AG04450 (cell line): Measurements from ENCODE around the gene LGR6. TPM values are rescaled to one million over a fixed set of nuclear protein-coding genes. Genes with fewer than 3 reads are reported as not detected.

Source experiments
- CTCF ChIA-PET: fragments of 300-600, 350-600 bp; formaldehyde crosslinking; extraction: SDS; loops from one replicate; lab custom pipeline; 2022; ENCODE audit warnings: antibody characterized with exemption, inconsistent platforms; lab: Charles Lee
- POLR2A ChIA-PET: fragments of 350-600 bp; formaldehyde crosslinking; extraction: SDS; loops from one replicate; lab custom pipeline; 2021; ENCODE audit warnings: antibody characterized with exemption, inconsistent platforms; lab: Yijun Ruan, JAX
- DNase-seq: peaks from one replicate; pipeline ENCODE4 v3.0.0-alpha.2; 2011; ENCODE audit warnings: low read depth, low spot score
- H3K27ac ChIP-seq: one replicate; pipeline ENCODE4 v1.5.1; 2012; ENCODE audit warnings: low read depth, low read length, control low read depth
- H3K27me3 ChIP-seq: one replicate; pipeline ENCODE4 v1.6.0; 2012; ENCODE audit warnings: low read length; ENCODE audit not compliant: control insufficient read depth, insufficient read depth
- H3K4me3 ChIP-seq: 2 replicates; pipeline ENCODE4 v1.5.1; 2011; ENCODE audit warnings: mild to moderate bottlenecking, low read depth, low read length, control low read depth
- H3K9me3 ChIP-seq: 2 replicates; pipeline ENCODE4 v1.5.1; 2012; ENCODE audit warnings: low read length; ENCODE audit not compliant: control insufficient read depth, insufficient read depth
- polyA plus RNA-seq: library from polyadenylated mRNA; depleted of rRNA; stranded (reverse); fragments of >200 nt; gene quantifications from 2 replicates; pipeline ENCODE4 v1.2.3, GENCODE V29; 2011
- TF ChIP-seq, protein P1 (sequence below): IDR thresholded peaks from 2 replicates; pipeline ENCODE4 v1.5.1; 2011; ENCODE audit warnings: low read depth, low read length, control low read depth, inconsistent platforms

The LGR6 gene
- polyA plus RNA-seq, 1 experiment: not detected

DNA sequence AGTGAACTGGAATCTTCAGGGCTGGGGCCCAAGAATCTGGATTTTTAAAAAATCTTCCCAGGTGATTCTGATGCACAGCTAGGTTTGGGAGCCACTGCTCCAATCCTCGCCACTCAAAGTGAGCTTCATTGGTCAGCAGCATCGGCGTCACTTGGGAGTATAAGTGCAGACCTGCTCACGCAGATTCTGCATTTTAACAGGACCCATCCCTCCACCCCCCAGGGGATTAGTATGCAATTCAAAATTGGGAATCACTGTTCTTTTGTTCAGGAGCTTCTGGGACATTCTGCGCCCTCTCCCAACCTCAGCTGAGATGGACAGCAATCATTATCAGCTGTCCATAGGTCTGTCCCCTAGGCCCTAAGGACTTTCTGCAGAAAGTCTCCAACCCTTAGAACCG lies 53.5 kb downstream of the LGR6 start:
- Histone ChIP-seq H3K27ac (no peak overlapping the region), H3K9me3 (no peaks in the 10 kb centered on the region), H3K4me3 (no peak overlapping the region), H3K27me3 (peaks cover 48% of the 10 kb centered on the region)
- DNase-seq: no peak
- TF ChIP-seq, protein P1, sequence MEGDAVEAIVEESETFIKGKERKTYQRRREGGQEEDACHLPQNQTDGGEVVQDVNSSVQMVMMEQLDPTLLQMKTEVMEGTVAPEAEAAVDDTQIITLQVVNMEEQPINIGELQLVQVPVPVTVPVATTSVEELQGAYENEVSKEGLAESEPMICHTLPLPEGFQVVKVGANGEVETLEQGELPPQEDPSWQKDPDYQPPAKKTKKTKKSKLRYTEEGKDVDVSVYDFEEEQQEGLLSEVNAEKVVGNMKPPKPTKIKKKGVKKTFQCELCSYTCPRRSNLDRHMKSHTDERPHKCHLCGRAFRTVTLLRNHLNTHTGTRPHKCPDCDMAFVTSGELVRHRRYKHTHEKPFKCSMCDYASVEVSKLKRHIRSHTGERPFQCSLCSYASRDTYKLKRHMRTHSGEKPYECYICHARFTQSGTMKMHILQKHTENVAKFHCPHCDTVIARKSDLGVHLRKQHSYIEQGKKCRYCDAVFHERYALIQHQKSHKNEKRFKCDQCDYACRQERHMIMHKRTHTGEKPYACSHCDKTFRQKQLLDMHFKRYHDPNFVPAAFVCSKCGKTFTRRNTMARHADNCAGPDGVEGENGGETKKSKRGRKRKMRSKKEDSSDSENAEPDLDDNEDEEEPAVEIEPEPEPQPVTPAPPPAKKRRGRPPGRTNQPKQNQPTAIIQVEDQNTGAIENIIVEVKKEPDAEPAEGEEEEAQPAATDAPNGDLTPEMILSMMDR: no peak
- CTCF ChIA-PET: interaction anchor here (1.1 kb wide), 1 partner anchor 10 kb away, joined by 3 read pairs; no protein-coding TSS in a partner anchor
- POLR2A ChIA-PET: no interaction called here

DNA sequence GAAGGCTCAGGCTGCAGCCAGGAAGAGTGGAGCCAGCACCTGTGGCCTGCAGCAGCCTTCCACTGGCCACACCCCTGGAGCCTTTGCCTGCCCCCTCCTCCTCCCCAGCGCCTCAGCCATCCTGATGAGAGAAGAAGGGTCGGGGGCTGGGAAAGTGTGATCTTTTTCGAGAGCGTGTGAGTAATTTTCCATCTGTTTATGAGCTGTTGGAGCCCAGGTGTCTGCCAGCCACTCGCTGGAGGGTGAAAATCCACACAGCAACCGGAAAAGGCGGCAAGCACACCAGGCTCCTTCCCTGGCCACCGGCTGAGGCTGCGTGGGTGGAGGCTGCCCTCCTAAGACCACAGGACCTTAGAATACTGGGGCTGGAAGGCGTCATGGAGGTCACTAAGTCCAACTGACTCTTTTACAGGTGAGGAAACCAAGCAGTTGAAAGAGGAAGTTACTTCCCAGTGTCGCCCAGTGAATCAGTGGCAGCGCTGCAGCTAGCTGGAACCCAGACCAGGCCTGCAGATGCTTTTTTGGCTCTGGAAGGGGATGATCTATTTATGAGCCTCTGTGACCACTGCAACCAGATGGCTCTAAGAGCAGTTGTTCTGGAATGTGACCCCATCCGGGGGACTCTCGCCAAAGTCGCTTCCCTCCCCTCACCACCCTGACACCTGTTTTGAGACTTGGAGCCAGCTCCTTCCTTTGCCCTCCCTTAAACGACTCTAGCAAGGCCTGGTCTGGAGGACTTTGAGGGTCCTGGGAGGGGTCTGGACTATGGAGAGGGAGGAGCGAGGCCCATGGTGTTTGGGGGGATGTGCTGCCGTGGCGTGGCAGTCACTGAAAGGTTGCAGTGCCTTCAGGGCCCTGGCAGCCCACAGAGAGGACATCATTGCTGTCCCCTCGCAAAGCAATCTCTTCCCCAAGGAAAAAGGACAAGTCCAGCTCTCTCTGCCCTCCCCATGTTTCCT lies 54.5 kb downstream of the LGR6 start:
- H3K9me3 ChIP-seq: no peaks in the 10 kb centered on the region
- ChIA-PET CTCF (interaction anchor here (0.6 kb wide), 2 partner anchors 11 to 59 kb away, joined by 3 to 4 read pairs; no protein-coding TSS in a partner anchor), POLR2A (no interaction called here)
- TF ChIP-seq, protein P1: no peak
- no peak for DNase-seq
- H3K4me3 ChIP-seq: no peak overlapping the region
- H3K27me3 ChIP-seq: peaks cover 48% of the 10 kb centered on the region
- no peak overlapping the region for H3K27ac ChIP-seq

DNA sequence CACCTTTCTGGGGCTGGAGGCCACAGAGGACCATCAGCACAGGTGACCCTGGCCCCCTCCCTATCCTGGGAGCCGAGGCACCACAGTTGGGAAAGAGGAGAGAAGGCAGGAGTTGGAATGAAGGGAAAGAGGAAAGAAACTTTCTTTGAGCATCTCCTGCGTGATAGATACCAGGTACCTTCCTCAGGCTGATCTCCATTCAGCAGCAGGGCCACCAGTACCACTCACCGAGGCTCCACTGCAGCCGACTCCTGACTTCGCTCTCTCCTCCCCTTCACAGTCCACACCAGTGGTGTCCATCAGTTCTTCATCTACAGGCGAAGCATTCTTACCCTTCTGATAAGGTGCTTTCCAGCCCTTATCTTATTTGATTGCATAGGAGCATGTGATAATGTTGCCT lies 55.3 kb downstream of the LGR6 start:
- Histone ChIP-seq H3K4me3 (no peak overlapping the region), H3K27ac (no peak overlapping the region), H3K27me3 (peaks cover 48% of the 10 kb centered on the region), H3K9me3 (no peaks in the 10 kb centered on the region)
- CTCF ChIA-PET: interaction anchor here (1.1 kb wide), 1 partner anchor 12 kb away, joined by 5 read pairs; no protein-coding TSS in a partner anchor
- TF ChIP-seq, protein P1: no peak
- POLR2A ChIA-PET: no interaction called here
- DNase-seq: no peak

DNA sequence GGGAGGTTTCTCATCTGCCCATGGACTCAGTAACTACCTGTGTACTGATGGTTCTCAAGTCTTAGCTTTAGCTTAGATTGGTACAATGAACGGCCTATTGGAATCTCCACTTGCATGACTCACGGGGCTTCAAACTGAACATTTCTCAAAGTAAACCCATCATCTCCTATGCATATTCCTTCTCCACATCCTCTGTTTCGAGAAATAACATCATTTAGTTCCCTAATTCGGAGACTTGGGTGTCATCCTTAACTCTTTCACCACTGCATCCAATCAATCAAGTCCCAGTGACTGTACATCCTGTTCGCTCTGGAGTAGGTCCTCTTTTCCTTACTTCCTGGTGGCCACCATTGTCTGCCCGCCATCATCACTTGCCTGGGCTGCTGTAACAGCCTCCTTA lies 55.8 kb downstream of the LGR6 start:
- CTCF ChIA-PET: interaction anchor here (1.1 kb wide), 1 partner anchor 13 kb away, joined by 5 read pairs; no protein-coding TSS in a partner anchor
- Histone ChIP-seq H3K27me3 (peaks cover 47% of the 10 kb centered on the region), H3K27ac (no peak overlapping the region), H3K9me3 (no peaks in the 10 kb centered on the region), H3K4me3 (no peak overlapping the region)
- no peak for DNase-seq
- TF ChIP-seq, protein P1: no peak
- POLR2A ChIA-PET: no interaction called here

DNA sequence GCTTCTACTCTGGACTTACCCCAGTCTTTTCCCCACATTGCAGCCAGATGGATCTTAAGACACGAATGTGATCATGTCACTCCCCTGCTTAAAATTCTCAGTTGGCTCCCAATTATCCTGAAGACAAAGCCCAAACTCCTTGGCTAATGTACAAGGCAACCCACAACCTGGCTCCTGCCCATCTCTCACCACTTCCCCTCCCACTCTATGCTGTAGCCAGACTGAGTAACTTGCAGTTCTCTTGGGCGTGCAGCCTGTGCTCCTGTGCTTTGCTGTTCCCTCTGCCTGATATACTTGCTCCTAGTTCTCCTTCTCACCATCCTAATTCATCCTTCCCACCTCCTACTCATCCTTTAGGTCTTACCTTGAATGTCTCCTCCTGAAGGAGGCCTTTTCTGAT lies 56.2 kb downstream of the LGR6 start:
- Histone ChIP-seq H3K4me3 (no peak overlapping the region), H3K27me3 (peaks cover 49% of the 10 kb centered on the region), H3K9me3 (no peaks in the 10 kb centered on the region), H3K27ac (no peak overlapping the region)
- DNase-seq: no peak
- POLR2A ChIA-PET: no interaction called here
- CTCF ChIA-PET: interaction anchor here (1.1 kb wide), 1 partner anchor 13 kb away, joined by 5 read pairs; no protein-coding TSS in a partner anchor
- TF ChIP-seq, protein P1: no peak
